ENCODE measurements around the gene BPIFB4.
"Not testable (repeated sequence)": the region's sequence is repeated elsewhere in the genome, so short reads cannot be mapped to it uniquely, and the experiment has no call there.

Gene BPIFB4

DNA sequence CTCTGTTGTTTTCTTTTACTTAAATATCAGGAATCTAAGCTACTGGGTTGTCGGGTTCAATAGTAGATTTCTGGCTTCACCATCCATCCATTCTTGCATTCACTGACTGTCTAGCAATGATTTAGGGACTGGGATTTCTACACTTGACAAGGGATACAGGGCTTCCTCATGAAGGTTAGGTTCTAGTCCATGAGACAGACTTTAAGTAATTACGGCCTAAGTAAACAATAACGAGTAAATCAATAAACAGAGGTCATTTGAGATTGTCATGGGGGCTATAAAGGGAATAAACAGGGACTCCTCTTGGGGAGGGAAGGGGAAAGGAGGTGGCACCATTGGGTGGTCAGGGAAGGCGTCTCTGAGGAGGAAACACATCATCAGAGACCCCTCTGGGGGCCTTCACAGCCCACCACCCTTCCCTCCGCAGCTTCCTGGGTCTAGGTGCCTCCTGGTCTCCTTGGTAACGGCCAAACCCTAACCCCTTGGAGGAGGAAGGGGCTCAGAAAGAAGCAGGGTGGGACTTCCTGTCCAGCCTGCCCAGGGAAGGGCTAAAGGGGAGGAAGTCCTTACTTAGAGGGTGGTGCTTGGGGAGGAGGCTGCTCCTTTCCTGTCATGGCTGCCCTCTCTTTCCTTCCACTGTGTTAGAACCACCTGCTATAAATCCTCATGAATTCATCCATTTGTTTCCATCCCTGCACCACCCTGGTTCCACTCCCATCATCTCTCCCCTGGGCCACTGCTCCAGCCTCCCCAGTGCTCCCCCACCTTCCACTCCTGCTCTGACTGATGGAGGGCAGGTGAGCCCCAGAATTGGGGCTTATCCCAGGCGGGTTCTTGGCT, 33.3 kb downstream of the BPIFB4 start:
- in situ Hi-C loops (cut with HindIII; ENCODE audit: low sequenced_read_pairs) = no loop called here

DNA sequence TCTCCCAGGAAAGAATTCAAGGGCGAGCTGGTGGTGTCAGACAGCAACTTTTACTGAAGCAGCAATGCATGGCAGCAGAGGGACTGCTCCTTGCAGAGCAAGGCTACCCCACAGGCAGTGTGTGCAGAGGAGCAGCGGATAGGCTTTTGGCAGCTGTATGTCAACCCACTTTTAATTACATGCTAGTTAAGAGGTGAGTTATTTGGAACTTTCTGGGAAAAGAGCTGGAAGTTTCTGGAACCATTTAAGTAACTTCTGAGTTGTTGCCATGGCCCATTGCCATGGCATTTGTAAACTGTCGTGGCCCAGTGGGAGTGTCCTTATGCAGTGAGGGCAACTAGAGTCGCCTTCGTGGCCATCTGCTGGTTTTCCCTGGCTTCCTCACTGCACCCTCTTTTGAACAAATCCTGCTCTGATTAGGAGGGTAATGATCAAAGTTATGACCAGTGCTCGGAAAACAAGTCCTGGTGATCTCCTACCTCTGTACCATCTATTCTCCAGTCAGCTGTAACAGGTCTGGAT, 34.0 kb downstream of the BPIFB4 start:
- in situ Hi-C loops (cut with HindIII; ENCODE audit: low sequenced_read_pairs) = no loop called here

DNA sequence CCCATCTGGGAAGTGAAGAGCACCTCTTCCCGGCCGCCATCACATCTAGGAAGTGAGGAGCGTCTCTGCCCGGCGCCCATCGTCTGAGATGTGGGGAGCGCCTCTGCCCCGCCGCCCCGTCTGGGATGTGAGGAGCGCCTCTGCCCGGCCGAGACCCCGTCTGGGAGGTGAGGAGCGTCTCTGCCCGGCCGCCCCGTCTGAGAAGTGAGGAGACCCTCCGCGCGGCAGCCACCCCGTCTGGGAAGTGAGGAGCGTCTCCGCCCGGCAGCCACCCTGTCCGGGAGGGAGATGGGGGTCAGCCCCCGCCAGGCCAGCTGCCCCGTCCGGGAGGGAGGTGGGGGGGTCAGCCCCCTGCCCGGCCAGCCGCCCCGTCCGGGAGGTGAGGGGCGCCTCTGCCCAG, 36.1 kb downstream of the BPIFB4 start:
- in situ Hi-C loops (cut with HindIII; ENCODE audit: low sequenced_read_pairs) = not testable (repeated sequence)

DNA sequence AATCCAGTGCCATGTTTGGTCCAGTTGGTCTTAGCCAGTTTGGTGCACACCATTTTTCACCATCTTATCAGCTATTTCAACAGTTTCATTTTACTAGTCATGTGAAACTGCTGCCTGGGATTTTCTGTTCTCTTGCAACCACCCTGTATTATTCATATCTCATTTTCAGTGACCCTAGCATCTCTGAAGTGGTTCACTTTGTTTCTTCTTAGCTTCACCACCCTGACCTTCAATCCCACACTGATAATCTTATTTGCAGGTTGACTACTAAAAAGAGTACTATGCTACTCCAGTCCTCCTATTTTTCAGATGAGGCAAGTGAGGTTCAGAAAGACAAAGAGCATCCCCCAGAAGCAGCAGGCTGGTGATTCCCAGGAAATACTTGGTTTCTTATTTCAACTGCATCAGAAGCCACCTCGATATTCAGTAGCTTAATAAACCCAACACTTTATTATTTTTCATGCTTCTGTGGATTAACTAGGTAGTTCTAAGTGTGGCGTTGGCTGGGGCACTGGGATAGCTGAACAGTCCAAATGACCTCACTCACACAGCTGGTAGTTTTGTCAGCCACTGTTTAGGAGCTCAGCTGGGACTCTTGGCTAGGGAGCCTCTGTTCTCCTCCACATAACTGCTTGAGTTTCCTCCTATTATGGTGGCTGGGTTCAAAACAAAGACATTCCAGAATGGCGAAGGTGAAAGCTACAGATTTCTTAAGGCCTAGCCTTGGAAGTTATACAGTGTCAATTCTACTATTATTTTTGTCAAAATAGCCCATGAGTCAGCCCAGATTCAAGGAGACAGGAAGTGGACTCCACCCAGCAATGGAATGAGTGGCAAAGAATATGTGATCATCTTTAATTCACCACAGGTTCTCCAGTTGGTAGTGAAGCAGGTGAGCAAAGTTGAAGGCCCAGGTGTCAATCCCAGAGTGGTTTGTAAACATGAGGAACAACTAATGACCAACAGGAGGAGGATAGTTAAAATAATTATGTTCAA, 40.6 kb downstream of the BPIFB4 start:
- in situ Hi-C loops (cut with HindIII; ENCODE audit: low sequenced_read_pairs) = no loop called here

DNA sequence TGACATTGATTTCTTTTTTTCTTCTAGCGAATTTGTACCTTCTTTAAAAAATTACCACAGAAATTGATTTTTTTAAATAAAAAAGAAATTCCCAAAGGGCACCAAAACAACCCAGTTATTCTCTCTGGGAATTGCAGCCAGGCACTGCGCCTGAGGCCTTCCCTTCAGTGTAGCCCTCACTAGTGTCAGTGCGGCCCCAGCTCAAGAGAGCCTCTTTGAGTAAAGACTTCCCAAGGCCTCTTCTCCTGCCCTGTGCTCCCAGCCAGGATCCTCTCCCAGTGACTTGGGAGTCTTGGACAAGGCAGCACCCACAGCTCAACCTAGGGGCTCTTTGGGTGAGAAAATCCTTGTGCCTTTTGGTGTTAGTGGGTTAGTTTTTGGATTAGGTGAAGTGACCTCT, 41.5 kb downstream of the BPIFB4 start:
- in situ Hi-C loops (cut with HindIII; ENCODE audit: low sequenced_read_pairs) = no loop called here

DNA sequence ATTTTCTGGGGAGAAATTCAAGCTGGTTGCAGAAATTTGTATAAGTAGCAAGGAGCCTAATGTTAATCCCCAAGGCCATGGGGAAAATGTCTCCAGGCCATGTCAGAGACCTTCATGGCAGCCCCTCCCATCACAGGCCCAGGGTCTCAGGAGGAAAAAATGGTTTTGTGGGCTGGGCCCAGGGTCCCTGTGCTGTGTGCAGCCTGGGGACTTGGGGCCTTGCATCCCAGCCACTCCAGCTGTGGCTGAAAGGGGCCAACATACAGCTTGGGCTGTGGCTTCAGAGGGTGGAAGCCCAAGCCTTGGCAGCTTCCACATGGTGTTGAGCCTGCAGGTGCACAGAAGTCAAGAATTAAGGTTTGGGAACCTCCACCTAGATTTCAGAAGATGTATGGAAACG, 42.9 kb downstream of the BPIFB4 start:
- in situ Hi-C loops (cut with HindIII; ENCODE audit: low sequenced_read_pairs) = not testable (repeated sequence)

DNA sequence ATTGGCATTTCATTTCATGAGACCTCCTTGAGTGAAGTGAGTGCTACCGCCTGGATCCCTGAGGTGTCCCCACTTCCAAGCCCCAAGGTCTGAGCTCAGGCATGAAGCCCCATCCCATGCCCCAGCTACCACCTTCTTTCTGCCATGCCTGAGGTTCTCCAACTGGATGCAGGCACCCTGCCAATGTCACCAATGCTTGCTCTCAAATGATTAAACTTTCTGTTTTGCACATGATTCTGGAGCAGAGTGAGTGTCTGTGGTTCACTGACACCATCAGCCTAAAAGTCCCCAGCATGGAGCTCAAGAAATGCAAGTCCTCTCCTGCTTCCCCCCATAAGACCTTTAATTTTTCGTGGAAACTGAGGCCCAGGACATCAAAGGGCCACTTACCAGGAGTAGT, 44.8 kb downstream of the BPIFB4 start:
- in situ Hi-C loops (cut with HindIII; ENCODE audit: low sequenced_read_pairs) = no loop called here

DNA sequence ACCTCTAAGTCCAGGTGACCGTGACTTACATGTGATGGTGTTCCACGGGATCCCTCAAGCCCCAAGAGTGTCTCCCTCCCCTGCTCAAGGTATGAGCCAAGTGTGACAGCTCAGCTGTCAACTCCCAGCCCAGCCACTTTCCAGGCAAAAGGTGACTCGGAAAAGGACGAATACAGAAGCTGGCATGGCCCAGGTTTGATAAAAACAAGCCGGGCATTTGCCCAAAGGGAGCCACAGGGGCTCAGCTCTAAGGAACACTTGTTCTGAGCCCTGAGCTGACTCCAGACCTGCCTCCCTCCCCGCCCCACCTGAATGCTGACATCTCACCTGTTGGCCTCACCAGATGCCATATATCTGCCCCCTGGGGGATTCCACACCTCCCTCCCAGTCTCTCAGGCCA, 45.6 kb downstream of the BPIFB4 start:
- in situ Hi-C loops (cut with HindIII; ENCODE audit: low sequenced_read_pairs) = no loop called here

DNA sequence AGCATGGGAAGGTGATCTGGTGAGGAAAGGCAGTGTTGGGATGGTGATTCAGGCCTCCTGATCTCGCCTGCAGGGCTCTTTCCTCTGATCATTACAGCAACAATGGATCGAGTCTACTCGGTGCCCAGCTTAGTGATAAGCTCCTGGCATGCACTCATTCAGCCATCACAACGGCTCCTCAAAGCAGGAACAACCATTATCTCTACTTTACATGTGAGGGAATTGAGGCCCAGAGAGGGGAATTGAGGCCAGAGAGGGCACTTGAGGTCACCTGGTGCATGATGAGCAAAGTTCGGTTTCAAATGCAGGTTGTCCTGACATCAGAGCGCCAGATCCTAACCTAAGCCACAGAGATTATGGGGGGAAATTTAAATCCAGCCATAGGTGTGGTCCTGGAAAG, 46.5 kb downstream of the BPIFB4 start:
- in situ Hi-C loops (cut with HindIII; ENCODE audit: low sequenced_read_pairs) = no loop called here

DNA sequence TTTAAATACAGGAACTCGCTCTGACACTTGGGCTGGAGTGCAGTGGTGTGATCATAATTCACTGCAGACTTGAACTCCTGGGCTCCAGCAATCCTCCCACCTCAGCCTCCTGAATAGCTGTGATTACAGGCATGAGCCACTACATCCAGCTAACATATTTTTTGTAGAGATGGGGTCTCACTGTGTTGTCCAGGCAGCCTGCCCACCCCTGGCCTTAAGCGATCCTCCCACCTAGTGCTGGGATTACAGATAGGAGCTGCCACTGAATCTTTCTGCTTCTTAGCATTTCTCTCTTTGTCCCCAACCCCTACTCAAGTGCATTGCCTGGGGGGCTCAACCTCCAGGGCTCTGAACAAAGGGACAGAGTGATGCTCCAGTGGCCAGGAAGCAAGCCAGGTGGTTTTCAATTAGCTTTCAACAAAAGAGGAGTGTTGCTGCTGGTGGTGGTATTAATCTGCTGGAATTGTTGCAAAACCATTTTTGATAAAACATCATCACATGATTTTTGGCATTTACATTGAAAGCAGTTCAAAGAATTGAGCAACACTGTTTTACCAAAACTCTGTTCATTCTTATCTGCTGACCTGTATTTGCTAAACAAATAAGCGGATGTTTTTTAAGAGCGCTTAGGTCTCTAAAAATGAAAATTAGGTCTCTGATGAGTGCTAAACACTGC, 48.1 kb downstream of the BPIFB4 start:
- in situ Hi-C loops (cut with HindIII; ENCODE audit: low sequenced_read_pairs) = no loop called here

DNA sequence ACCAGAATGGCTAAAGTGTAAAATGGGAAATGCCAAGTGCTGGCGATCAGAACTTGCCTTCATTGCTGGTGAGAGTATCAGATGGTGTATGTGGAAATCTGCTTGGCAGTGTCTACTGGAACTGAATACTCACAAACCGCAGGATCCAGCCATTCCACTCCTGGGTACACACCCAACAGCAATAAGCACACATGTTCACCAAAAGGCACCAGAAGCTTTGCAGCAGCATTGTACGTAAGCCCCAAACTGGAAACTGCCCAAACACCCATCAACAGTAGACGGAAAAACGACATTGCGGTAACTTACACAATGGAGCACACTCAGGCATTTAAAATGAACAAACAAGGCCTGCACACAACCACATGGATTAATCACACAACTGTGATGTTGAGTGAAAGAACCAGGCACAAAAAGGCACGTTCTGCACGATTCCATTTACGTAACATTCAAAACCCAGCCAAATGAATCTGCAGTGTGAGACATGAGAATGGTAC, 51.2 kb downstream of the BPIFB4 start:
- in situ Hi-C loops (cut with HindIII; ENCODE audit: low sequenced_read_pairs) = no loop called here

DNA sequence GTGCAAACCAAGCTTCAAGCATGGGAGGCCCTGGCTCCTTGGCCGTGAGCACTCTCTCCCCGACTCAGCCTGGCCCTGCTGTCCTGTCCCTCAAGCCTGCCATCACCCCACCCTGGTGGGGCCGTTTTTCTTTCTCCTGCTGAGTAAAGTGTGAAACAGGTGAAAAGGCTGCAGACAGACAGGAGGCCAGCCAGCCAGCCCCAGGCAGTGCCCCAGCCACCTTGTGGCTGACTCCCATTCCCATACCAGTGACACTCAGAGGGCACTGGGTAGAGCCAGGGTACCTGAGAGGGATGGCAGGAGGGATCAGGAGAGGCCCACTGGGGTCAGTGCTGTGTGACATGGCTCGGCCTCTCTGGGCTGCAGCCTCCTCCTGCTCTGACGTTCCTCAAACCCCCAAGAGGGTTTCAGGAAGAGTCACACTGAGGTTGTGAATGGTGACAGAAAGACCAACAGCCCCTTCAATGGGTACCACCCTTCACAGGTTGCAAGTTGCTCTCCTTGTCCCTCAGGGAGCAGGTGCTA, 52.6 kb downstream of the BPIFB4 start:
- in situ Hi-C loops (cut with HindIII; ENCODE audit: low sequenced_read_pairs) = no loop called here

DNA sequence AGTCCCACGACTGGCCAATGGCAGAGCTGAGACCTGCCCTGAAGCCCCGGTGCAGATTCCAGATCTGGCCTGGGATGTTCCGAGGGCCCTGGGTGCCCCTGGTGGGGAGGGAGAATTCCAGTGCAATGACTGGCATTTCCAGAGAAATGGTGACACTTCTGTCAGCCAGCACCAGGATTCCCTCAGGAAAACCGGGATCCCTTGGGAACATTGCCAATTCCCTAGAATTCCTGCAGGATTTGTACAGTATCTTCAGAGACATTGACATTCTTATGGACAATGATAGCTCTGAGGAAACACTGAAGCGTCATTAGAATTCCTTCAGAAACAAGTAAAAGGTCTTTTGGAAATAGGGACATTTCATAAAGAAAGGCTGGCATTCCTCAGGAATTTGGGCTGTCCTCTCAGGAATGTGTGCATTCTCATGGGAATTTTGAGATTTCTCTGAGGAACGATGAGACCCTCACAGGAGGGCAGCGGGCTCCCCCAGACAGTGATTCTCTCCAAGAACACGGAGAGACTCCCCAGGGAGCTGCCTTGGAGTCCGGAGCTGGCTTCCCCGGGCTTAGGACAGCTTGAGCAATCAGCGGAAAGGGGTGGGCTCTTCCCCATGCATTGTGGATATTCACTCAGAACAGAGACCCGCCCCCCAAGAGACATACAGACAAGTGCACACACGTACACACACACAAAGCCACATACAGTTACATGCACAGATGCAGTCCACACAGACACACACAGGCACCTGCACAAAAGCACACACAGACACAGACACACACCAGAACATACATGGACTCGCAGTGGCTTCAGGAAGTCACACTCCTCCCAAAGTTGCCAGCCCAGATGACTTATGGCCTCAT, 53.3 kb downstream of the BPIFB4 start:
- in situ Hi-C loops (cut with HindIII; ENCODE audit: low sequenced_read_pairs) = no loop called here

DNA sequence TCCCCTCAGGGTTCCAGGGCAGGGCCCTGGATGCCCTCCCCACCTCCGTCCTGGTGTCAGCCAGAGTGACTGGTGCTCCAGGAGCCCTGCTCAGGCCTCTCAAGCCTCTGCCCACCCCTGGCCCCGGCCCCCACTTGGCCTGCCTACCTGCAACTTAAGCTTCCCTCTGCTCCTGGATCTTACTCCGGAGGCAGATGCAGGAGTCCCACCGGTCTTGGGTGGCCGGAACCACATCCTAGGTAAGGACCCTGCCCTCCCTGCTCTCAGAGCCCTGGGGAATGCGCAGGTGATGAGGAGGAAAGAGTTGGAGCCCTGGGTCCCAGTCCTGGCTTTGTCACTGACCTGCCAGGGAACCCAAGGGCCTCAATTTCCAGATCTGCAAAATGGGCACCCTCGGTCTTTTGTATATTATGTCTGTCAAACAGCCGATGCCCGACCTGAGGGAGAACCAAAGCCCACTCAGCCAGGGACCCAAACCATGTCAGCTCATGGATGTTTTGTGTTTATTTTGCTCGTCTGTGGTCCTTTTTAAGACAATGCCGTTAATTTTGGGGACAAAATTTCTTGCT, 54.0 kb downstream of the BPIFB4 start:
- in situ Hi-C loops (cut with HindIII; ENCODE audit: low sequenced_read_pairs) = no loop called here

DNA sequence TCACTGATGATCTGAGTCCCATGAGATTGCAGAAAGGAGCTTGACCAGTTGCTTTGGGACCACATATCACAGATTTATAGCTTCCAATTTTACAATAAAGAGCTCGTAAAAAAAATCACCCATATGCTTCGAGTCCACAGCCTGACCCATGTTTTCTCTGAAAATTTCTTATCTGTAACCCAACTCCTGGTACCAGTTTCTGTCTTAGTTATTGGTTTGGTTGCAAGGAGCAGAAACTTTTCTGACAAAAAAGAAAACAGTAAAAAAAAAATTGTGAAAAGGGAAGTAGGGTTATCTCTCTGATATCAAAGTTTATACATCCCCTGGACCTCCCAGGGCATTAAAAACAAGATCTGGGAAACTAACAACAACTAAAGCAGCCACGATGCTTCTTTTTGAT, 57.8 kb downstream of the BPIFB4 start:
- in situ Hi-C loops (cut with HindIII; ENCODE audit: low sequenced_read_pairs) = no loop called here

DNA sequence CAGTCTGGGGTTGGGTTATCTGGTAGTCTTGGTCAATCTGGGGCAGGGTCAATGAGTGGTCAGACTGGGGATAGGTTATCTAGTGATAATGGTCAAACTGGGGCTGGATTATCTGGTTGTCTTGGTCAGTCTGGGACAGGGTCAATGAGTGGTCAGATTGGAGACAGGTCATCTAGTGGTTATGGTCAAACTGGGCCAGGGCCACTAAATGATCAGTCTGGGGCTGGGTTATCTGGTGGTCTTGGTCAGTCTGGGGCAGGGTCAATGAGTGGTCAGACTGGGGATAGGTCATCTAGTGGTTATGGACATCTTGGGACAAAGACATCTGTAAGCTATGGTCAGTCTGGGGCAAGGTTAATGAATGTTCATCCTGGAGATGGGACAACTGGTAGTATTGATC, 60.0 kb downstream of the BPIFB4 start:
- in situ Hi-C loops (cut with HindIII; ENCODE audit: low sequenced_read_pairs) = no loop called here

DNA sequence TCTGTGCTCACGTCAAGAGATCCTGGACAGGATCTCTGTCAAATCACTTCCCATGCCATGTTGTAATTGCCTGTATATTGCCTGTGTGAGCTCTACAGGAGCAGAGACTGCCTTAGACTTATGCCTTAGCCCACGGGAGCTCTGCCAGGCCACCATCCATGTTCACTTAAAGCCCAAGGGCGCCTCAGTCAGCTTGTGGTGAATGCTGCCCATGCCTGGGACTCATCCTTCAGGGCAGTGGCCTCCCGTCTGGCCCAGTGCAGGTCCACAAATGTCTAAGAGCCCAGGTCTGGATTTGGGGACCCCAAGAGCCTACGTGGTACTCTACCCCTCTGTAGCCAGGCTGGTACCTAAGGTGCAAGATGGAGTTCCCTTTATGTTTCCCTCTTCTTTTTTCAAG, 66.1 kb downstream of the BPIFB4 start:
- in situ Hi-C loops (cut with HindIII; ENCODE audit: low sequenced_read_pairs) = no loop called here

DNA sequence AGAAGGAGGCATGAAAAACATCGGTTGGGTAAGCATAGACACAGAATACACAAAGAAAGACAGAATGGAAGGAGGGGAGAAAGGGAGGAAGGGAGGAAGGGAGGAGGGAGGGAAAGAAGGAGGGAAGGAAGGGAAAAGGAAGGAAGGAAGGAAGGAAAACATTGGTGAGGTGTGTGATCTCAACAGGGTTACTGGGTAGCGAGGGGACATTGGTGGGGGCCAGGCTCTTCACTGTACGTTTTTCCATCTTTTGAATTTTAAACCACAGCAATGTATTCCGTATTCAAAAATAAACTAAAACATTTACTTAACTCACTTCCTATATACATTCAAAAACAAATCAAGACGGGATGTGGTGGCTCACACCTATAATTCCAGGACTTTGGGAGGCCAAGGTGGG, 67.9 kb downstream of the BPIFB4 start:
- in situ Hi-C loops (cut with HindIII; ENCODE audit: low sequenced_read_pairs) = no loop called here

DNA sequence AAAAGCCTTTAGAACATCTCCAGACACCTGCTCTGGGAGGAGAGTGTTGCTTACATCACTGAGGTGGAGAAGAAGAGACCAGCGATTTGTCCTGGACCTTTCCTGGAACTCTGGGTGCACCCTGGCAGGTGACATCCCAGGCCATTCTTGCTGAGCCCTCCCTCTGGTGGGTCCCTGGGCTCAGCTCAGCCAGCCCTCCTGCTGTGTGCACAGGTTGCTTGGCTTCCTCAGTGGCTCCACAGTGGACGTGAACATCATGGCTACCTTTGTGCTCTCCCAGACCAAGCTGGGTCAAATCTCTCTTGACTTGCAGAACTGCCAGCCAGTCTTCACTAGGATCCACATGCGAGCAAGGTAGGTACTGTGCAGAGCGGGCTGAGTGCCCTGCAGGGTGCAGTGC, 68.6 kb downstream of the BPIFB4 start:
- in situ Hi-C loops (cut with HindIII; ENCODE audit: low sequenced_read_pairs) = no loop called here
